GM23248 (cell line): ENCODE results near the gene UMODL1.

Experiments used
- EZH2 ChIP-seq: fragments of 200-600 bp; sonication (generic); IDR thresholded peaks from 2 replicates; pipeline ENCODE4 v1.6.1; 2018; ENCODE audit warnings: antibody characterized with exemption, mild to moderate bottlenecking; ENCODE audit not compliant: insufficient read depth, poor library complexity, severe bottlenecking
- EZH2phosphoT487 ChIP-seq: fragments of 200-600 bp; sonication (generic); IDR thresholded peaks from 2 replicates; pipeline ENCODE4 v1.6.1; 2018; ENCODE audit warnings: antibody characterized with exemption, moderate library complexity, mild to moderate bottlenecking, low read depth; ENCODE audit not compliant: insufficient read depth

DNA sequence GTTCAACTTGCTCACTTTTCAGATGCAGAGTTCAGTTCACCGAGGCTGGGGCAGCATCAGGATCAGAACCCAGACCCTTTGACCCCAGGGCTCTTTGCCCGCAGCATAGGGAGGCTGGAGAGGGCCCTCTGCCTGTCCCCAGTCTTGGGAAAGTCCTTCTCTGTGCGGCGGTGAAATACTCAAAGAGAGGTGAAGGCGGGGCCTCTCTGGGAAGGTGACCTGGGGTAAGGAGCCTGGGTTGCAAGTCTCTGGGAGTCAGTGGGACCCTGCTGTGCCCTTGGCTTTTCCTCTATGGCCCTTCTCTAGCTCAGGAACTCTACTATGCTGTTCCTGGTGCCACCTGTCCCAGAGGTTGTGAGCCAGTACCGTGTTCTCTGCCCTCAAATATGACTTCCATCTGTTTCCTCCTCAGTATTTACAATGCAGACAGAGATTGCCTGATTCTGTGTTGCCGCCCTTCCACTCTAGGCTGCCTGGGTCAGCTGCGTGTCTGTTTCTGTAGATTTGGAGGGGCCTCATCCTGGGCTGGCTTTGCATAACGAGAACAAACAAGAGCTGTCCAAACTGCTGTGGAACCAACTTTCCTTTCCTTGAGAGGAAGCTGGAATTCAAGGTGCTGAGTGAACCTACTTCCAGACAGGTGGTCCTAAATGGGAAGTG, 42.2 kb upstream of the UMODL1 start:
- TF ChIP-seq EZH2phosphoT487 (no peak), EZH2 (no peak)
